ENCODE data around the gene CBX4.
A peak's percentile ranks its signal among the peaks of the same experiment; 100 is the strongest.

CBX4 gene

GRCh38 chr17:79874329-79874981 lies 35.2 kb upstream of the CBX4 start:
- no peak overlapping the region for H3K27ac ChIP-seq
- peak; percentile 73 for TF ChIP-seq CTCF (conservative IDR thresholded peaks at IDR 0.05)

GRCh38 chr17:79873583-79873982 lies 34.3 kb upstream of the CBX4 start:
- TF ChIP-seq CTCF (conservative IDR thresholded peaks at IDR 0.05): no peak
- no peak overlapping the region for H3K27ac ChIP-seq

GRCh38 chr17:79872762-79873161 lies 33.5 kb upstream of the CBX4 start:
- no peak overlapping the region for H3K27ac ChIP-seq
- TF ChIP-seq CTCF (conservative IDR thresholded peaks at IDR 0.05): no peak

GRCh38 chr17:79871131-79871530 lies 31.9 kb upstream of the CBX4 start:
- TF ChIP-seq CTCF (conservative IDR thresholded peaks at IDR 0.05): no peak

GRCh38 chr17:79870540-79870939 lies 31.3 kb upstream of the CBX4 start:
- TF ChIP-seq CTCF (conservative IDR thresholded peaks at IDR 0.05): no peak
- H3K27ac ChIP-seq: no peak overlapping the region

More at GRCh38 chr17:79871131-79871530, 31.9 kb upstream of the CBX4 start:
- no peak overlapping the region for H3K27ac ChIP-seq

GRCh38 chr17:79866791-79867518 lies 27.7 kb upstream of the CBX4 start:
- TF ChIP-seq CTCF (conservative IDR thresholded peaks at IDR 0.05): no peak
- H3K27ac ChIP-seq: no peak overlapping the region

- TF ChIP-seq CTCF (conservative IDR thresholded peaks at IDR 0.05): no peak
- no peak overlapping the region for H3K27ac ChIP-seq
These were observed 26.3 kb upstream of the CBX4 start for GRCh38 chr17:79865351-79866210.

Measured in VCaP (cell line).